ENCODE measurements around the gene RINT1.

GRCh38 chr7:105599551-105599950 lies 67.5 kb downstream of the RINT1 start:
- TF ChIP-seq, protein P1, sequence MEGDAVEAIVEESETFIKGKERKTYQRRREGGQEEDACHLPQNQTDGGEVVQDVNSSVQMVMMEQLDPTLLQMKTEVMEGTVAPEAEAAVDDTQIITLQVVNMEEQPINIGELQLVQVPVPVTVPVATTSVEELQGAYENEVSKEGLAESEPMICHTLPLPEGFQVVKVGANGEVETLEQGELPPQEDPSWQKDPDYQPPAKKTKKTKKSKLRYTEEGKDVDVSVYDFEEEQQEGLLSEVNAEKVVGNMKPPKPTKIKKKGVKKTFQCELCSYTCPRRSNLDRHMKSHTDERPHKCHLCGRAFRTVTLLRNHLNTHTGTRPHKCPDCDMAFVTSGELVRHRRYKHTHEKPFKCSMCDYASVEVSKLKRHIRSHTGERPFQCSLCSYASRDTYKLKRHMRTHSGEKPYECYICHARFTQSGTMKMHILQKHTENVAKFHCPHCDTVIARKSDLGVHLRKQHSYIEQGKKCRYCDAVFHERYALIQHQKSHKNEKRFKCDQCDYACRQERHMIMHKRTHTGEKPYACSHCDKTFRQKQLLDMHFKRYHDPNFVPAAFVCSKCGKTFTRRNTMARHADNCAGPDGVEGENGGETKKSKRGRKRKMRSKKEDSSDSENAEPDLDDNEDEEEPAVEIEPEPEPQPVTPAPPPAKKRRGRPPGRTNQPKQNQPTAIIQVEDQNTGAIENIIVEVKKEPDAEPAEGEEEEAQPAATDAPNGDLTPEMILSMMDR (IDR thresholded peaks at IDR 0.05) = no peak
- TF ChIP-seq POLR2A (IDR thresholded peaks at IDR 0.05) = no peak

Data from right lobe of liver (tissue), 4 donors.